Inflammatory macrophage treated with lipopolysaccharide for 1 hour (primary cell): Measurements from ENCODE around the gene NMNAT3.

Experiments used
- DNase-seq, 2 donors: peaks; one replicate each; pipeline ENCODE4 v3.0.0-alpha.2; 2020 to 2022

NMNAT3 gene

GRCh38 chr3:139537795-139538621 lies 139.8 kb downstream of the NMNAT3 start:
- no peak for DNase-seq

GRCh38 chr3:139537361-139537760 lies 140.4 kb downstream of the NMNAT3 start:
- no peak for DNase-seq

GRCh38 chr3:139534992-139535879 lies 142.5 kb downstream of the NMNAT3 start:
- DNase-seq, result no peak

- no peak for DNase-seq
These were observed 143.3 kb downstream of the NMNAT3 start for GRCh38 chr3:139534455-139534812.

GRCh38 chr3:139533781-139534454 lies 143.9 kb downstream of the NMNAT3 start:
- DNase-seq, result no peak

- no peak for DNase-seq
These were observed 144.8 kb downstream of the NMNAT3 start for GRCh38 chr3:139532976-139533375.

GRCh38 chr3:139530717-139531116 lies 147.1 kb downstream of the NMNAT3 start:
- no peak for DNase-seq

GRCh38 chr3:139529662-139530061 lies 148.1 kb downstream of the NMNAT3 start:
- DNase-seq, result no peak

- no peak for DNase-seq
These were observed 148.8 kb downstream of the NMNAT3 start for GRCh38 chr3:139528924-139529323.

GRCh38 chr3:139528281-139528680 lies 149.5 kb downstream of the NMNAT3 start:
- no peak for DNase-seq

- peak; percentile 11 to 42 for DNase-seq
These were observed 150.5 kb downstream of the NMNAT3 start for GRCh38 chr3:139527265-139527664.

- DNase-seq, result no peak
These were observed 151.6 kb downstream of the NMNAT3 start for GRCh38 chr3:139526146-139526545.

- DNase-seq, result no peak
These were observed 152.7 kb downstream of the NMNAT3 start for GRCh38 chr3:139524841-139525636.

- DNase-seq, result no peak
These were observed 154.1 kb downstream of the NMNAT3 start for GRCh38 chr3:139523718-139524117.

GRCh38 chr3:139523166-139523565 lies 154.6 kb downstream of the NMNAT3 start:
- no peak for DNase-seq

GRCh38 chr3:139522421-139522820 lies 155.4 kb downstream of the NMNAT3 start:
- DNase-seq, result no peak

- no peak for DNase-seq
These were observed 156.0 kb downstream of the NMNAT3 start for GRCh38 chr3:139521816-139522215.

GRCh38 chr3:139521144-139521543 lies 156.6 kb downstream of the NMNAT3 start:
- DNase-seq, result peak; percentile 70 to 82

- peak; percentile 25 to 30 for DNase-seq
These were observed 157.6 kb downstream of the NMNAT3 start for GRCh38 chr3:139519998-139520737.

GRCh38 chr3:139518926-139519842 lies 158.6 kb downstream of the NMNAT3 start:
- no peak for DNase-seq

- no peak for DNase-seq
These were observed 159.5 kb downstream of the NMNAT3 start for GRCh38 chr3:139518306-139518705.
